OCI-M1 (cell line): Measurements from ENCODE around the gene ADCY10.

Experiments used
- DNase-seq: peaks from one replicate; lab custom pipeline; 2025; lab: John Stamatoyannopoulos, UW

The ADCY10 gene

GRCh38 chr1:167781558-167781957 lies 132.4 kb downstream of the ADCY10 start:
- no peak for DNase-seq

GRCh38 chr1:167777269-167777650 lies 136.7 kb downstream of the ADCY10 start:
- DNase-seq = no peak

GRCh38 chr1:167776616-167777268 lies 137.2 kb downstream of the ADCY10 start:
- no peak for DNase-seq

GRCh38 chr1:167776151-167776550 lies 137.8 kb downstream of the ADCY10 start:
- no peak for DNase-seq

- no peak for DNase-seq
These were observed 138.8 kb downstream of the ADCY10 start for GRCh38 chr1:167775178-167775577.

GRCh38 chr1:167774710-167775109 lies 139.2 kb downstream of the ADCY10 start:
- DNase-seq = no peak

GRCh38 chr1:167773516-167773915 lies 140.4 kb downstream of the ADCY10 start:
- DNase-seq = no peak

- DNase-seq = no peak
These were observed 141.5 kb downstream of the ADCY10 start for GRCh38 chr1:167772436-167772835.

GRCh38 chr1:167770127-167770526 lies 143.8 kb downstream of the ADCY10 start:
- no peak for DNase-seq

- no peak for DNase-seq
These were observed 146.2 kb downstream of the ADCY10 start for GRCh38 chr1:167767761-167768160.

GRCh38 chr1:167766538-167766937 lies 147.4 kb downstream of the ADCY10 start:
- no peak for DNase-seq

- DNase-seq = no peak
These were observed 148.4 kb downstream of the ADCY10 start for GRCh38 chr1:167765496-167765895.

- DNase-seq = no peak
These were observed 149.2 kb downstream of the ADCY10 start for GRCh38 chr1:167764458-167765330.

- DNase-seq = peak; percentile 40
These were observed 150.3 kb downstream of the ADCY10 start for GRCh38 chr1:167763525-167764220.

GRCh38 chr1:167762061-167762746 lies 151.7 kb downstream of the ADCY10 start:
- DNase-seq = no peak

- peak; percentile 41 for DNase-seq
These were observed 152.5 kb downstream of the ADCY10 start for GRCh38 chr1:167761400-167761799.
